ENCODE results near the gene LMTK3. TPM values are rescaled to one million over a fixed set of nuclear protein-coding genes. Genes with fewer than 3 reads are reported as not detected.

Gene LMTK3
- total and polyA plus RNA-seq, 2 donors (not counting 1 experiment from before 2014, with no cell fraction given): 0.17 TPM; not detected in 1

- DNase-seq (ENCODE audit: low read depth in 2 of 2): no peak
- Histone ChIP-seq H3K79me2 (ENCODE audit: control insufficient read depth, insufficient read depth, low read length) (peaks cover 8% of the 10 kb centered on the region), H3K27ac (ENCODE audit: insufficient read depth, low read length) (no peak overlapping the region), H3K9me3 (ENCODE audit: control insufficient read depth, insufficient read depth, low read depth, low read length) (no peaks in the 10 kb centered on the region), H3K36me3 (ENCODE audit: control insufficient read depth, insufficient read depth, low read length) (peaks cover 27% of the 10 kb centered on the region), H3K27me3 (ENCODE audit: control insufficient read depth, insufficient read depth, low read length) (no peaks in the 10 kb centered on the region), H2AFZ (ENCODE audit: low read length) (no peak overlapping the region), H3K4me1 (ENCODE audit: control insufficient read depth, extremely low read depth, insufficient read depth, low read length) (peaks cover 3% of the 10 kb centered on the region), H3K4me2 (ENCODE audit: extremely low read depth, insufficient read depth, low read length) (no peak overlapping the region), H4K20me1 (ENCODE audit: control insufficient read depth, extremely low read depth, insufficient read depth, low read length) (no peaks in the 10 kb centered on the region), H3K4me3 (replicated peaks in 1 of 4; ENCODE audit: control extremely low read depth in 1 of 4, insufficient read depth in 1 of 4, low read depth in 3 of 4, low read length in 4 of 4) (no peak overlapping the region), H3K9ac (ENCODE audit: insufficient read depth, low read length) (no peak overlapping the region)
- TF ChIP-seq CTCF (conservative IDR thresholded peaks at IDR 0.05 in 1 of 2, IDR thresholded peaks at IDR 0.05 in 1 of 2; ENCODE audit: low read depth in 1 of 2, low read length in 2 of 2) (no peak), EZH2 (IDR thresholded peaks at IDR 0.05; ENCODE audit: low read length, missing control alignments) (no peak)
Observed at GRCh38 chr19:48450863-48451262, 60.8 kb downstream of the LMTK3 start.

GRCh38 chr19:48450441-48450840 is 61.2 kb downstream of the LMTK3 start:
- no peaks in the 10 kb centered on the region for H3K9me3 ChIP-seq (ENCODE audit: control insufficient read depth, insufficient read depth, low read depth, low read length)
- no peak overlapping the region for H3K9ac ChIP-seq (ENCODE audit: insufficient read depth, low read length)
- peaks cover 3% of the 10 kb centered on the region for H3K4me1 ChIP-seq (ENCODE audit: control insufficient read depth, extremely low read depth, insufficient read depth, low read length)
- H2AFZ ChIP-seq (ENCODE audit: low read length): no peak overlapping the region
- H3K36me3 ChIP-seq (ENCODE audit: control insufficient read depth, insufficient read depth, low read length): peaks cover 27% of the 10 kb centered on the region
- no peak overlapping the region for H3K4me3 ChIP-seq (replicated peaks in 1 of 4; ENCODE audit: control extremely low read depth in 1 of 4, insufficient read depth in 1 of 4, low read depth in 3 of 4, low read length in 4 of 4)
- no peak overlapping the region for H3K4me2 ChIP-seq (ENCODE audit: extremely low read depth, insufficient read depth, low read length)
- no peaks in the 10 kb centered on the region for H4K20me1 ChIP-seq (ENCODE audit: control insufficient read depth, extremely low read depth, insufficient read depth, low read length)
- no peak for TF ChIP-seq CTCF (conservative IDR thresholded peaks at IDR 0.05 in 1 of 2, IDR thresholded peaks at IDR 0.05 in 1 of 2; ENCODE audit: low read depth in 1 of 2, low read length in 2 of 2)
- no peak for TF ChIP-seq EZH2 (IDR thresholded peaks at IDR 0.05; ENCODE audit: low read length, missing control alignments)
- DNase-seq (ENCODE audit: low read depth in 2 of 2): no peak
- H3K27me3 ChIP-seq (ENCODE audit: control insufficient read depth, insufficient read depth, low read length): no peaks in the 10 kb centered on the region
- H3K27ac ChIP-seq (ENCODE audit: insufficient read depth, low read length): no peak overlapping the region
- peaks cover 8% of the 10 kb centered on the region for H3K79me2 ChIP-seq (ENCODE audit: control insufficient read depth, insufficient read depth, low read length)

GRCh38 chr19:48448563-48448962 is 63.1 kb downstream of the LMTK3 start:
- H3K4me2 ChIP-seq (ENCODE audit: extremely low read depth, insufficient read depth, low read length): no peak overlapping the region
- peaks cover 24% of the 10 kb centered on the region for H3K36me3 ChIP-seq (ENCODE audit: control insufficient read depth, insufficient read depth, low read length)
- no peaks in the 10 kb centered on the region for H3K27me3 ChIP-seq (ENCODE audit: control insufficient read depth, insufficient read depth, low read length)
- H2AFZ ChIP-seq (ENCODE audit: low read length): no peak overlapping the region
- H3K9ac ChIP-seq (ENCODE audit: insufficient read depth, low read length): no peak overlapping the region
- no peak for DNase-seq (ENCODE audit: low read depth in 2 of 2)
- no peaks in the 10 kb centered on the region for H4K20me1 ChIP-seq (ENCODE audit: control insufficient read depth, extremely low read depth, insufficient read depth, low read length)
- H3K4me3 ChIP-seq (replicated peaks in 1 of 4; ENCODE audit: control extremely low read depth in 1 of 4, insufficient read depth in 1 of 4, low read depth in 3 of 4, low read length in 4 of 4): no peak overlapping the region
- peaks cover 8% of the 10 kb centered on the region for H3K79me2 ChIP-seq (ENCODE audit: control insufficient read depth, insufficient read depth, low read length)
- H3K27ac ChIP-seq (ENCODE audit: insufficient read depth, low read length): no peak overlapping the region
- H3K9me3 ChIP-seq (ENCODE audit: control insufficient read depth, insufficient read depth, low read depth, low read length): no peaks in the 10 kb centered on the region
- no peak for TF ChIP-seq EZH2 (IDR thresholded peaks at IDR 0.05; ENCODE audit: low read length, missing control alignments)
- TF ChIP-seq CTCF (conservative IDR thresholded peaks at IDR 0.05 in 1 of 2, IDR thresholded peaks at IDR 0.05 in 1 of 2; ENCODE audit: low read depth in 1 of 2, low read length in 2 of 2): no peak
- H3K4me1 ChIP-seq (ENCODE audit: control insufficient read depth, extremely low read depth, insufficient read depth, low read length): peaks cover 7% of the 10 kb centered on the region
